Measurements from ENCODE around the gene FYCO1.

The FYCO1 gene

GRCh38 chr3:45938043-45938435, 57.6 kb downstream of the FYCO1 start:
- no peaks in the 10 kb centered on the region for H3K9me3 ChIP-seq (ENCODE audit: insufficient read depth, low read depth, low read length)
- no peak overlapping the region for H2AFZ ChIP-seq (ENCODE audit: low read length)
- no peaks in the 10 kb centered on the region for H3K9me2 ChIP-seq (replicated peaks; ENCODE audit: low read depth, low read length)
- no peaks in the 10 kb centered on the region for H3K79me2 ChIP-seq (ENCODE audit: insufficient read depth, low read length)
- H3K27me3 ChIP-seq (ENCODE audit: insufficient read depth, low read length, poor library complexity, severe bottlenecking) = no peaks in the 10 kb centered on the region
- no peak overlapping the region for H3K4me2 ChIP-seq (ENCODE audit: low read depth, low read length, poor library complexity, severe bottlenecking)
- TF ChIP-seq, protein P1, sequence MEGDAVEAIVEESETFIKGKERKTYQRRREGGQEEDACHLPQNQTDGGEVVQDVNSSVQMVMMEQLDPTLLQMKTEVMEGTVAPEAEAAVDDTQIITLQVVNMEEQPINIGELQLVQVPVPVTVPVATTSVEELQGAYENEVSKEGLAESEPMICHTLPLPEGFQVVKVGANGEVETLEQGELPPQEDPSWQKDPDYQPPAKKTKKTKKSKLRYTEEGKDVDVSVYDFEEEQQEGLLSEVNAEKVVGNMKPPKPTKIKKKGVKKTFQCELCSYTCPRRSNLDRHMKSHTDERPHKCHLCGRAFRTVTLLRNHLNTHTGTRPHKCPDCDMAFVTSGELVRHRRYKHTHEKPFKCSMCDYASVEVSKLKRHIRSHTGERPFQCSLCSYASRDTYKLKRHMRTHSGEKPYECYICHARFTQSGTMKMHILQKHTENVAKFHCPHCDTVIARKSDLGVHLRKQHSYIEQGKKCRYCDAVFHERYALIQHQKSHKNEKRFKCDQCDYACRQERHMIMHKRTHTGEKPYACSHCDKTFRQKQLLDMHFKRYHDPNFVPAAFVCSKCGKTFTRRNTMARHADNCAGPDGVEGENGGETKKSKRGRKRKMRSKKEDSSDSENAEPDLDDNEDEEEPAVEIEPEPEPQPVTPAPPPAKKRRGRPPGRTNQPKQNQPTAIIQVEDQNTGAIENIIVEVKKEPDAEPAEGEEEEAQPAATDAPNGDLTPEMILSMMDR (conservative IDR thresholded peaks at IDR 0.05; ENCODE audit: low read length) = no peak
- no peak for TF ChIP-seq EZH2phosphoT487 (IDR thresholded peaks at IDR 0.05; ENCODE audit: borderline replicate concordance)
- H3K36me3 ChIP-seq (ENCODE audit: insufficient read depth, low read length) = peaks cover 12% of the 10 kb centered on the region; the same call in 1 of the 2 replicates
- H4K20me1 ChIP-seq (ENCODE audit: insufficient read depth, low read length, poor library complexity, severe bottlenecking) = no peaks in the 10 kb centered on the region
- H3K9ac ChIP-seq (ENCODE audit: low read depth, low read length, poor library complexity, severe bottlenecking) = no peak overlapping the region
- H3K4me3 ChIP-seq (ENCODE audit: low read length, poor library complexity, severe bottlenecking) = no peak overlapping the region
- H3K4me1 ChIP-seq (ENCODE audit: insufficient read depth, low read length, poor library complexity, severe bottlenecking) = peaks cover 16% of the 10 kb centered on the region
- H3F3A ChIP-seq (ENCODE audit: low read depth) = no peaks in the 10 kb centered on the region

DNA sequence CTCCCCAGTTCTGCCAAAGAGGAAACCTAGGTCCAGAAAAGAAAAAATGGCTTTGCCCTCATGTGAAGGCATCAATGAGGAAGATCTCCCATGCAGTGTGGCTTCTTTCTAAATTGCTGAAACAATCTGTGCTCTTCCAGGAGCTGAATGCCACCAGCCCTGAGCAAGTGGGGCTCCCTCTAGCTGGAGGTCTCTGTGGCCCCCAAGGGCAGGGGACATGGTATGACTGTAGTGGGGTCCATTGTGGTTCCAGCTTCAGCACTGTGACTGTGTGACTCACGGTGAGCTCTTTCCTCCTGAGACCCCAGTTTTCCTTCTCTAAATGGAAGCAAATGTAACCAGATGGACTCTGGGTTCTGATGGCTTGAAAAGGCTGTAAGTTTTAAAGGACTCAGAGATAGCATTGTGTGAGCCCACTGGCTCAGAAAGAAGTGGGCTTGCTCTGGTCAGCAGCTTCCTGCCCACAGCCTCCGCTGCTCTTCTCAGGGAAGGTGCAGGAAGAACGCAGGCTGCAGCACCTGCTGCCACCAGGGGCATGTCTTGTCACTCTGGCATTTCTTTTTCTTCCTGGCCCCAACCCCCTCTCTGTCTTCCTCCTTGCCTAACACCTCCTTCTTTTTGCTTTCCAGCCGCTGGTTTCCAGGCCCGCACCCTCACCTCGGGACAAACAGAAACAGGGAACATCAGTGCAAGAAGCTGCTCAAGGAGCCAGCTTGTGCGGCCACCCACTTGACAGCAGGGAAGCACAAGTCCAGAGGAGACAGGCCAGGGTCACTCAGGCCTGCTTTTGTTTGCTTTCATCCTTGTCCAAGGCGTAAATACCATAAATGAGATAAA, 58.2 kb downstream of the FYCO1 start:
- Histone ChIP-seq H3F3A (ENCODE audit: low read depth) (no peaks in the 10 kb centered on the region), H2AFZ (ENCODE audit: low read length) (no peak overlapping the region), H4K20me1 (ENCODE audit: insufficient read depth, low read length, poor library complexity, severe bottlenecking) (no peaks in the 10 kb centered on the region), H3K79me2 (ENCODE audit: insufficient read depth, low read length) (no peaks in the 10 kb centered on the region), H3K27me3 (ENCODE audit: insufficient read depth, low read length, poor library complexity, severe bottlenecking) (no peaks in the 10 kb centered on the region), H3K9ac (ENCODE audit: low read depth, low read length, poor library complexity, severe bottlenecking) (no peak overlapping the region), H3K9me3 (ENCODE audit: insufficient read depth, low read depth, low read length) (no peaks in the 10 kb centered on the region), H3K9me2 (replicated peaks; ENCODE audit: low read depth, low read length) (no peaks in the 10 kb centered on the region), H3K36me3 (ENCODE audit: insufficient read depth, low read length) (peaks cover 18% of the 10 kb centered on the region; the same call in 1 of the 2 replicates), H3K4me2 (ENCODE audit: low read depth, low read length, poor library complexity, severe bottlenecking) (no peak overlapping the region), H3K4me1 (ENCODE audit: insufficient read depth, low read length, poor library complexity, severe bottlenecking) (peaks cover 10% of the 10 kb centered on the region), H3K4me3 (ENCODE audit: low read length, poor library complexity, severe bottlenecking) (no peak overlapping the region)
- no peak for TF ChIP-seq EZH2phosphoT487 (IDR thresholded peaks at IDR 0.05; ENCODE audit: borderline replicate concordance)
- TF ChIP-seq, protein P1 (conservative IDR thresholded peaks at IDR 0.05; ENCODE audit: low read length) = 0 out of 2 replicates have a peak, but pooled peaks have one; percentile 18

- H3K9me3 ChIP-seq (ENCODE audit: insufficient read depth, low read depth, low read length) = no peaks in the 10 kb centered on the region
- H3K27me3 ChIP-seq (ENCODE audit: insufficient read depth, low read length, poor library complexity, severe bottlenecking) = no peaks in the 10 kb centered on the region
- H3K4me2 ChIP-seq (ENCODE audit: low read depth, low read length, poor library complexity, severe bottlenecking) = no peak overlapping the region
- H3K4me3 ChIP-seq (ENCODE audit: low read length, poor library complexity, severe bottlenecking) = no peak overlapping the region
- no peaks in the 10 kb centered on the region for H4K20me1 ChIP-seq (ENCODE audit: insufficient read depth, low read length, poor library complexity, severe bottlenecking)
- H3K36me3 ChIP-seq (ENCODE audit: insufficient read depth, low read length) = peaks cover 24% of the 10 kb centered on the region; the same call in 1 of the 2 replicates
- H2AFZ ChIP-seq (ENCODE audit: low read length) = no peak overlapping the region
- peaks cover 5% of the 10 kb centered on the region for H3K4me1 ChIP-seq (ENCODE audit: insufficient read depth, low read length, poor library complexity, severe bottlenecking)
- no peak overlapping the region for H3K9ac ChIP-seq (ENCODE audit: low read depth, low read length, poor library complexity, severe bottlenecking)
- H3K79me2 ChIP-seq (ENCODE audit: insufficient read depth, low read length) = no peaks in the 10 kb centered on the region
- TF ChIP-seq, protein P1 (conservative IDR thresholded peaks at IDR 0.05; ENCODE audit: low read length) = no peak
- TF ChIP-seq EZH2phosphoT487 (IDR thresholded peaks at IDR 0.05; ENCODE audit: borderline replicate concordance) = no peak
- no peaks in the 10 kb centered on the region for H3K9me2 ChIP-seq (replicated peaks; ENCODE audit: low read depth, low read length)
- no peaks in the 10 kb centered on the region for H3F3A ChIP-seq (ENCODE audit: low read depth)
These were observed 59.4 kb downstream of the FYCO1 start for GRCh38 chr3:45936261-45936660.
